ENCODE results near the gene NPIPB8.
"Not testable (repeated sequence)": the region's sequence is repeated elsewhere in the genome, so short reads cannot be mapped to it uniquely, and the experiment has no call there.

Gene NPIPB8

GRCh38 chr16:28693257-28693950 is 55.5 kb downstream of the NPIPB8 start:
- not testable (repeated sequence) for H3K27me3 ChIP-seq (ENCODE audit: insufficient read depth, poor library complexity, severe bottlenecking); DNase-seq (ENCODE audit: low read depth in 1 of 2, low spot score in 1 of 2); H3K4me3 ChIP-seq (replicated peaks; ENCODE audit: insufficient read depth, low read length); H3K27ac ChIP-seq (replicated peaks)

GRCh38 chr16:28699792-28700191 is 61.9 kb downstream of the NPIPB8 start:
- not testable (repeated sequence) for H3K27me3 ChIP-seq (ENCODE audit: insufficient read depth, poor library complexity, severe bottlenecking); H3K27ac ChIP-seq (replicated peaks); H3K4me3 ChIP-seq (replicated peaks; ENCODE audit: insufficient read depth, low read length); DNase-seq (ENCODE audit: low read depth in 1 of 2, low spot score in 1 of 2)

DNA sequence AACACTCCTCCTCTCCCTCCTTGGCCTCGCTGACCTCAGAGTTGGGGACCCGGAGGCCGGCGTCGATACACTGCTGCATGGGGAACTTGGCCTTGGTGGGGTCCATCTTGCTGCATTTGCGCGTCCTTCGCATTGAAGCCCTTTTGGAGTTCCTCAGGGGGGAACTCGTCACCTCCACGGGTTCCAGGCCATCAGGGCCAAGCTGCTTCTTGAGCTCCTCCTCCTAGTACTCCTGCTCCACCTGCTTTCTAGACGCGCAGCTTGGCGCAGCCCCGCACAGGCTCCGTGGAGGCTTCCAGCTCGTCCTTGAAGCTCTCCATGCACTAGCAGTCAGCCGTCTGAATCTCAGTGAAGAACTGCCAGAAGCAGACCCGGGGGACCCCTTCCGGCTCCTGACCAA is 62.5 kb downstream of the NPIPB8 start:
- H3K27me3 ChIP-seq (ENCODE audit: insufficient read depth, poor library complexity, severe bottlenecking); DNase-seq (ENCODE audit: low read depth in 1 of 2, low spot score in 1 of 2); H3K4me3 ChIP-seq (replicated peaks; ENCODE audit: insufficient read depth, low read length); H3K27ac ChIP-seq (replicated peaks): not testable (repeated sequence)

DNA sequence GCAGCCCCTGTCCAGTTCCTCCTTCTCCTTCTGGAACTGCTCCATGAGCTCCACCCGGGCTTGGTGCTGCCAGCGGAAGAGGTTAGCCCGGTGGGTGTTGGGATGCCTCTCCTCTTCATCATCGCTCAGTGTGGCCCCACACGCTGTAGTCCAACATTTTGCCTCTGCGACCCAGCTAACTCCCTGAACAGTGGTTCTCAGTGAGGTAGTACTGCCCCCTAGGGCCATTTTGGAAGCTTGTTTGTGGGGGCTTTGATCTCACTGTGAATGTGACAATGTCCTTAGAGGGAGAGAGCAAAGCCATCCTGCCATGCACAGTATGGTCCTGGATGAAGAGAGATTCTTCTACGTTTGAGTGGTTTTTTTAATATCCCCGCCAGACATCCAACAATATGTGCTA is 63.5 kb downstream of the NPIPB8 start:
- H3K27me3 ChIP-seq (ENCODE audit: insufficient read depth, poor library complexity, severe bottlenecking); H3K4me3 ChIP-seq (replicated peaks; ENCODE audit: insufficient read depth, low read length); H3K27ac ChIP-seq (replicated peaks); DNase-seq (ENCODE audit: low read depth in 1 of 2, low spot score in 1 of 2): not testable (repeated sequence)

DNA sequence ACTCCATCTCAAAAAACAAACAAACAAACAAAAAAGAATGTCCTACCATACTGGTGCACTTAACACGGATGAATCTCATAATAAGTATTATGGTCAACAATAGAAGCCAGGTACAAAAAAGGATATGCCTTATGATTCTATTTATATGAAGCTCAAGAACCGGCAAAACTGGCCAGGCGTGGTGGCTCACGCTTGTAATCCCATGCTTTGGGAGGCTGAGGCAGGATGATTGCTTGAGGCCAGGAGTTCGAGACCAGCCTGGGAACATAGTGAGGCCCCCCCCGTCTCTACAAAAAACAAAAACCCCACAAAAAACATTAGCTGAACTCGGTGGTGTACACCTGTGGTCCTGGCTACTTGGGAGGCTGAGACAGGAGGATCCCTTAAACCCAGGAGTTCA is 66.4 kb downstream of the NPIPB8 start:
- DNase-seq (ENCODE audit: low read depth in 1 of 2, low spot score in 1 of 2); H3K27me3 ChIP-seq (ENCODE audit: insufficient read depth, poor library complexity, severe bottlenecking): not testable (repeated sequence)

More for the DNA sequence above, 66.4 kb downstream of the NPIPB8 start:
- not testable (repeated sequence) for H3K4me3 ChIP-seq (replicated peaks; ENCODE audit: insufficient read depth, low read length); H3K27ac ChIP-seq (replicated peaks)
